Measurements from ENCODE around the gene VMP1. TPM values are rescaled to one million over a fixed set of nuclear protein-coding genes. Genes with fewer than 3 reads are reported as not detected.
A peak's percentile ranks its signal among the peaks of the same experiment; 100 is the strongest.

Gene VMP1
- total and polyA plus RNA-seq, 2 experiments from 2014 or later: 134 to 216 TPM

GRCh38 chr17:59842901-59843652 lies 135.6 kb downstream of the VMP1 start:
- Histone ChIP-seq H3K9me3 (ENCODE audit: low read depth) (no peaks in the 10 kb centered on the region), H3K79me2 (ENCODE audit: insufficient read depth) (peaks cover 43% of the 10 kb centered on the region), H2AFZ (no peak overlapping the region), H3K9ac (peak overlapping the region; percentile 99), H3K27me3 (replicated peaks; ENCODE audit: insufficient read depth) (no peaks in the 10 kb centered on the region), H3K36me3 (ENCODE audit: low read depth) (peaks cover 42% of the 10 kb centered on the region), H3K4me3 (peak overlapping the region; percentile 96; the same call in 1 of the 2 replicates), H3F3A (ENCODE audit: insufficient read depth) (peaks cover 89% of the 10 kb centered on the region), H3K9me2 (ENCODE audit: insufficient read depth) (no peaks in the 10 kb centered on the region), H3K4me1 (ENCODE audit: insufficient read depth) (peaks cover 37% of the 10 kb centered on the region), H3K27ac (peak overlapping the region; percentile 99), H3K4me2 (ENCODE audit: unreplicated experiment) (no peak overlapping the region), H4K20me1 (ENCODE audit: insufficient read depth) (no peaks in the 10 kb centered on the region)
- DNase-seq: peak; percentile 95
- WGBS, 2 experiments (ENCODE audit: low coverage in 1 of 2, low lambda C conversion rate in 2 of 2, missing lambda C conversion rate in 2 of 2): 29 to 37% methylated on average over 11 to 13 of the region's 13 CpGs
- TF ChIP-seq EZH2phosphoT487 (IDR thresholded peaks at IDR 0.05; ENCODE audit: insufficient read depth, low read depth) (no peak), EZH2 (IDR thresholded peaks at IDR 0.05; ENCODE audit: insufficient read depth, poor library complexity, severe bottlenecking) (no peak)
- in situ Hi-C loops (cut with MboI): no loop called here

- Histone ChIP-seq H3K79me2 (ENCODE audit: insufficient read depth) (peaks cover 23% of the 10 kb centered on the region), H3F3A (ENCODE audit: insufficient read depth) (peaks cover 70% of the 10 kb centered on the region), H3K4me1 (ENCODE audit: insufficient read depth) (peaks cover 37% of the 10 kb centered on the region), H3K27ac (peak overlapping the region; percentile 99), H3K9me3 (ENCODE audit: low read depth) (no peaks in the 10 kb centered on the region), H3K9ac (peak overlapping the region; percentile 99), H2AFZ (no peak overlapping the region), H4K20me1 (ENCODE audit: insufficient read depth) (no peaks in the 10 kb centered on the region), H3K4me2 (ENCODE audit: unreplicated experiment) (peak overlapping the region; percentile 63), H3K27me3 (replicated peaks; ENCODE audit: insufficient read depth) (no peaks in the 10 kb centered on the region), H3K9me2 (ENCODE audit: insufficient read depth) (no peaks in the 10 kb centered on the region), H3K4me3 (no peak overlapping the region), H3K36me3 (ENCODE audit: low read depth) (peaks cover 22% of the 10 kb centered on the region)
- no peak for TF ChIP-seq EZH2 (IDR thresholded peaks at IDR 0.05; ENCODE audit: insufficient read depth, poor library complexity, severe bottlenecking)
- TF ChIP-seq EZH2phosphoT487 (IDR thresholded peaks at IDR 0.05; ENCODE audit: insufficient read depth, low read depth): no peak
- WGBS, 2 experiments (ENCODE audit: low coverage in 1 of 2, low lambda C conversion rate in 2 of 2, missing lambda C conversion rate in 2 of 2): 40 to 41% methylated on average over 3 of the region's 3 CpGs
- in situ Hi-C loops (cut with MboI): no loop called here
- peak; percentile 36 for DNase-seq
Measured at GRCh38 chr17:59844884-59845594, 137.6 kb downstream of the VMP1 start.

GRCh38 chr17:59845595-59846393 lies 138.3 kb downstream of the VMP1 start:
- 0 out of 2 replicates have a peak overlapping the region, but pooled peaks have one; percentile 32 for H3K4me3 ChIP-seq
- in situ Hi-C loops (cut with MboI): no loop called here
- H3K9me3 ChIP-seq (ENCODE audit: low read depth): no peaks in the 10 kb centered on the region
- H3K36me3 ChIP-seq (ENCODE audit: low read depth): peaks cover 14% of the 10 kb centered on the region
- H3K9ac ChIP-seq: peak overlapping the region; percentile 99
- no peaks in the 10 kb centered on the region for H3K27me3 ChIP-seq (replicated peaks; ENCODE audit: insufficient read depth)
- peaks cover 16% of the 10 kb centered on the region for H3K79me2 ChIP-seq (ENCODE audit: insufficient read depth)
- H3K27ac ChIP-seq: peak overlapping the region; percentile 99
- H3K4me1 ChIP-seq (ENCODE audit: insufficient read depth): peaks cover 37% of the 10 kb centered on the region
- H3K4me2 ChIP-seq (ENCODE audit: unreplicated experiment): peak overlapping the region; percentile 63
- peak; percentile 86 for DNase-seq
- 1 to 6% methylated on average over 3 of the region's 3 CpGs for WGBS, 2 experiments (ENCODE audit: low coverage in 1 of 2, low lambda C conversion rate in 2 of 2, missing lambda C conversion rate in 2 of 2)
- H4K20me1 ChIP-seq (ENCODE audit: insufficient read depth): no peaks in the 10 kb centered on the region
- TF ChIP-seq EZH2phosphoT487 (IDR thresholded peaks at IDR 0.05; ENCODE audit: insufficient read depth, low read depth) (no peak), EZH2 (IDR thresholded peaks at IDR 0.05; ENCODE audit: insufficient read depth, poor library complexity, severe bottlenecking) (no peak)
- H3K9me2 ChIP-seq (ENCODE audit: insufficient read depth): no peaks in the 10 kb centered on the region
- H3F3A ChIP-seq (ENCODE audit: insufficient read depth): peaks cover 62% of the 10 kb centered on the region
- no peak overlapping the region for H2AFZ ChIP-seq
